Stimulated activated CD8-positive, alpha-beta memory T cell treated with anti-CD3 and anti-CD28 coated beads, Interleukin-4, amount 100 ng/mL, for 24 hours (primary cell): Measurements from ENCODE around the gene ZNF14.
"Not testable (repeated sequence)": the region's sequence is repeated elsewhere in the genome, so short reads cannot be mapped to it uniquely, and the experiment has no call there.

ENCODE experiments used
- DNase-seq: peaks from one replicate; pipeline ENCODE4 v3.0.0-alpha.2; 2020; ENCODE audit warnings: low read depth

The ZNF14 gene

GRCh38 chr19:19732579-19733501 is at the start of gene ZNF14:
TSS of gene ZNF14 (minus strand) at chr19:19733112. CDS start at chr19:19732958, 154 bp downstream.
- DNase-seq: peak; percentile 88

DNA sequence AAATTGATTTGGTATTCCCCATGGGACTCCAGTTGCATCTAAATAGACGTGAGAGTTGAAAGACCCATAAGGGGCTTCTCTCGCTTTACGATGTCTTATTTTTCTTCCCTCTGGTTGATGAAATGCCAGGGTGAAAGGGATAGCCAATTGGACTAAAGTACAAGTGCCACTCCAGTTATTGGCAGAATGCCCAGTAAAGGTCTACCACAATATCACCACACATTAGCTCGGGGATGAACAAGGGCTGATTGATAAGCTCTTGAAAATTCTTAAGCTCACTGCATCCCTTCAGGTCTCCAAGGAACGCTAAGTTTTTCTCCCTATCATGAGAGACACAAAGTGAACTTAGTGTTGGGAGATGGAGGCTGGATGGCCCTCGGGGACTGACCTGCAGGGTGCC is 48.9 kb upstream of the ZNF14 start:
- not testable (repeated sequence) for DNase-seq

DNA sequence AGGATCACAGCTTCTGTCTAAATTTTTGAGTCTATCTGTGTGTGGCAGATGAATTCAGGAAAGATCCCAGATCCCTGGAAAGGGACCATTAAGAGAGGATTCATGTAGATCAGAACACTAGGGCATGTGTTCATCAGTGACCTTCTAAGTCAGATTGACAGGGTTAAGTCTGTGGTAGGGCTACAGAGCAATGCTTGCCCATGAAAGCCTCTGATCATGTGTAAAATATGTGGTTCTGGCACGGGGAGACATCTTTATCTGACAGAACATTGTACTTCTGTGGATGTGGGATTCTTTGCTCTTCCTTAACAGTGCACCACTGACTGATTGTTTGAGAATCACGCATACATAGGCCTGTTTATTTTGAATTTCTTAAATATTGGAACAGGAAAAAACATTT is 45.8 kb upstream of the ZNF14 start:
- DNase-seq: no peak

- DNase-seq: no peak
Observed at GRCh38 chr19:19777692-19778091, 44.8 kb upstream of the ZNF14 start.

GRCh38 chr19:19776206-19777008 is 43.5 kb upstream of the ZNF14 start:
- DNase-seq: peak; percentile 91

GRCh38 chr19:19775891-19776205 is 42.9 kb upstream of the ZNF14 start:
- DNase-seq: no peak

DNA sequence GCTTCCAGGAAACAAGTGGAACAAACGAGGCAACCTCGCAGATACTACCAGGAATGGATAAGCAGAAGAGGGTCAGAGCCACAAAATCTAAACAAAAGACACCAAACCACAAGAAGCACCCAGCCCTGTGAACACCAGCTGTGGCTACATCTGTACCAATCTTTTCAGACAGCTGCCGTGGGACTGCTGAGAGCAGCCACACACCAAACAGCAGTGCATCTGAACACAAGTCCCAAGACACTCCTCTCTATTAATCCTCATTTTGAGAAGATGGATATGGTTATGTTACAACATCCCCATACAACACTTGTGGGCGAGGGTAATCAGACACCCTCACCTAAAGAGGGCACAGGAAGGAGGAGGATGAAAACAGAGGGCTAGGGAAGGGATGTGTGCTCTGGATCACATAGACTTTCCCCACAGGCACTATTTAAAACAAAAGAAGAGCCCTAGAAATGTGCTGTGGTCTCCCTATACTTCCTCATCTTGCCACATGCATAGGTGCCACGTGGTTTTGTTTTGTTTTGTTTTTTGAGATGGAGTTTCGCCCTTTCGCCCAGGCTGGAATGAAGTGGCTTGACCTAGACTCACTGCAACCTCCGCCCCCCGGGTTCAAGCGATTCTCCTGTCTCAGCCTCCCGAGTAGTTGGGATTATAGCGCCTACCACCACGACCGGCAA is 41.6 kb upstream of the ZNF14 start:
- DNase-seq: no peak

- DNase-seq: not testable (repeated sequence)
Observed at GRCh38 chr19:19771963-19772362, 39.1 kb upstream of the ZNF14 start.

GRCh38 chr19:19769971-19770370 is 37.1 kb upstream of the ZNF14 start:
- not testable (repeated sequence) for DNase-seq

- DNase-seq: no peak
Observed at GRCh38 chr19:19758164-19758563, 25.3 kb upstream of the ZNF14 start.

DNA sequence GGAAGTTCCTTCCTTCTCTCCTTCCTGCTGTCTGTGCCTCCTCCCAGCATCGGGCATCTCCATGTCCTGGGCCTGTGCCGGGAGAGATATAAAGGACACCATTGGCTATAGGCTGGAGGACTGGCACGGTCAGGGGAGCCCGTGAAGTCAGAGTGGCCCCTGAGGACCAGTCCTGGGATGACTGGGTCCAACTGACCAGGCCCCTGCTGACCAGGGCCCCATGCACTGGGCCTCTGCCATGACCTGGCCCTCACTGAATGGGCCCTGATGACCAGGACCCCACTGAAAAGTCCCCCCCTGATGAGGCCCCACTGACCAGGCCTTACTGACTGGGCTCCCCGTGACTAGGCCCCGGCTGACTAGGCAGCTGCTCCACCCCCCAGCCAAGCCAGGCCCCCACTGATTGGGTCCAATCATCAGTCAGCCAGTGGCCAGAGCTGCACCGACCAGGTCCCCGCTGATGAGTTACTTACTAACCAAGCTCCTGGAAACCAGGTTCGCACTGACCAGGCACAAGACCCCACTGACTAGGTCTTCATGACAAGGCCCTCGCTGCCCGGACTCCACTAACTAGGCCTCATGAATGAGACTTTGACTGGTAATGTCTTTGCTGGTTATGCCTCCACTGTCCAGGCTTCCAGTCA is 20.0 kb upstream of the ZNF14 start:
- DNase-seq: no peak

DNA sequence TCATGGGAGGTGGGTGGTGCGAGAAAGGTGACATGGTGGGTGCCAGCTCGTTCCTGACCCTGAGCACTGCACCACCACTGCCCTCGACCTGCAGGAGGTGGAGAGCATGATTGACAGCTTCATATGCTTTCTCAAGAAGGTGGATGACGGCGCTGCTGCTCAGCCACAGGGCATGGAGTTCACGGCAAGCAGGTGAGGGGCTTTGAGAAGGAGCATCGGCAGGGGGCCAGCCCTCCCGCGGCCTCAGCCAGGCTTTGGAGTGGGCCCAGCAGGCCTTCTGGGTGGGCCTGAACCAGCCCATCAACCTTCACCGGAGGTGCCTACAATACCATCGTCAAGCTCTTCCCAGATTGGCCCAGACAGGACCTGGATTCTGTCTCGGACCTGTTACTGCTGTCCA is 18.9 kb upstream of the ZNF14 start:
- no peak for DNase-seq

GRCh38 chr19:19750842-19751790 is 18.2 kb upstream of the ZNF14 start:
- DNase-seq: no peak

DNA sequence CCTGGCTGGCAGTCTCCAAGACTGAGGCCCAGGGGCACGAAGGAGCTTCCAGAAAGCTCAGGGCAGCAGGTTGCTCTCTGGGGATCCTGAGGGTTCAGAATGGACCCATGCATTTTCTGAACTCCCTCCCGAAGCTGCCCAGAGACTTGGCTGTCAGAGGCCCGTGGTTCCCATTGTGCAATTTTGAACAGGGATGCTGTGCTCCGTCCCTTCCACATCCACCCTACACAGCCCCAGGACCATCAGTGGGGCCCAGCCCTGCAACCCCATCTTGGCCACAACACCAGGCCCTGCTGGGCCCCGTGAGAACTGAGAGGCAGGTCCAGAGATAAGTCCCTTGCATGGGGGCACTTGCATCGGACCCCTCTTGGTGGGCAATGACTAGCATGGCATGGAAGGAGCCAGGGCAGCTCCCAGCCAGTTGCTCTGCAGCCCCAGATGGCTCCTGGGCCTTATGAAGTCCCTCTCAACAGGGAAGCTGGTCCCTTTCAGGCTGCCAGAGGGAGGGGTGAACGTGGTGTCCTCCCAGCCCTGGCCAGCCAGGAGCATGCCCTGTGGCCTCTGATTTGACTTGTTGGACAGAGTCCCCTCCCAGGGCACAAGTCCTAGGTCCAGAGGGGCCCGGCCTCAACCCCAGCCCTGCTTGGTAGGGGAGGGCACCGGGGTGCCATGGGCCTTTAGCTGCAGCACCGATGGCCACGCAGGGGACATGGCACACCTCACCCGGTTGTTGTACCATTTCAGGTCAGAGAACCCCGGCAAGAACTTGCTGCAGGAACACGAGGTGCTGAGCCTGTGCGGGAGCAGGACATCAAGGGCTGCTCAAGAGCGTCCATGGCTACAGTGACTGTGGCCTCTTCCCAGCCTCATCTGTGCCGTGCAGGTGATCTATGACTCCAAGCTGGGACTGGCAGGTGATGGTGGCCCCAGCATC is 17.3 kb upstream of the ZNF14 start:
- no peak for DNase-seq

DNA sequence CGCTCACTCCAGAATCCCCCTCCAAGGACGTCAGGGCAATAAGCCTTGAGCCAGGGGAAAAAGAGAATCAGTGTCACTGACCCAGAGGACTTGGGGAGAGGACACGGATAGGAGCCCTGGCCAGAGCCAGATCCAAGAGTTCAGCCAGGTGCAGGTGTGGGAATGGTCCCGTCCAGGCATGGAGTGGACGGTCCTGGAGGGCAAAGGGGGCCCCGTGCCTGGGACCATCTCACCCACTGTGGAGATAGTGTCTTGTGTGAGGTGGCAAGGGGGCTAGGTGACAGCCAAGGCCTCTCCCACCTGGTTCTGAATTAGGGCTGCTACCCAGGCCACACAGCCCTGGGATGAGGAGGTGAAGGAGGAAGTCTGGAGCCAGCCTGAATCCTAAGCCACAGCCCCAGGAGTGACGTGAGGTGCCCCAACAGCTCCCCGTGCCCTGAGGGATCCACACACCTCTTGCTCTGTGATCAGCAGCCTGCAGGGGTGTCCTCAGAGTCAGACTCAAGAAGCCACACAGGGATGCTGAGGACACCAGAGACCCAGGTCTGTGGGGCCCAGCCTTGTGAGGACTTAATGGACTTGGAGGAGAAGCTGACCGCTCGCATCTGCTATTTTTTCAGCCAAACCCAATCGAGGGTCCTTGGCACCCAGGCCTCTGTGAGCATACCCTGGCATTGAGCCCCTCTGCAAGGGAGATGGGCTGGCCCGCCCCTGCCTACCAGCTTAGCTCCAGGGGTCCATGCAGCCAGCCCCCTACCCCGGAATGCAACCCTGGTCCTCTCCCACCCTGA is 16.4 kb upstream of the ZNF14 start:
- DNase-seq: no peak

DNA sequence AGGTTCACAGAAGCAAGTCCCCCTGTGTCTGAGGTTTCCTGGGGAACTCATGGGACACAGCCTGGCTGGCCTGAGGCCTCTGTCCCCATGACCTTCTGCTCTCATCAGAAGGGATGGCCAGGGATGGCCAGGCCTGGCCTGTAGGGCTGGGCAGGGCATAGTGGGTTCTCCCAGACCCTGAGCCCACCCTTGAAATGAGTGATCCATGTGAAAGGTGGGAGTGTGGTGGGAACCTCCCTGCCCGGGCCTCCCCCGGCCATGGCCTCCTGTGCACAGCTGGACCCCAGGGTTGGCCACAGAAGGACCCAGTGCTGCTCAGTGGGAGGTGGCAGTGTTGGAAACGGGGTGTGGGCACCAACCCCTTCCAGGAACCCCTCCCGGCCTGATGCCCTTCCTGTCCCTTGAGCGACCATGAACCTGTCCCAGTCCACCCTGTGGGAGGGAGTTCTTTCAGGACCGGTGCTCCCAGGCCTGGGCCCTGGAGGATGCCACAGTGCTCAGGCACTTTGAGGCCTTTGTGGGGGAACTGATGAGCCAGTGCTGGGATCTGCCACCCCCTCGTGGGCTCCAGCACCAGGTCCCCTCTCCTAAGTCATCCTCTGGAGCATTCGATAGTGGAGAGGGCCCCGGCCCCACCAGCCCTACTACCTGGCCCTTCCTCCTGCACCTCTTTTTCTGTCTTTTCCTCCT is 15.5 kb upstream of the ZNF14 start:
- no peak for DNase-seq

- DNase-seq: no peak
Observed at GRCh38 chr19:19747357-19748220, 14.7 kb upstream of the ZNF14 start.
